Spinal cord (tissue), 10 donors: ENCODE data around the gene UQCRC1. TPM values are rescaled to one million over a fixed set of nuclear protein-coding genes. Genes with fewer than 3 reads are reported as not detected.

Experiments used
- DNase-seq, 6 donors: peaks; one replicate each; pipeline versions ENCODE4 v3.0.0 to v3.0.0-alpha.2; 2013 to 2015; ENCODE audit warnings: low spot score in 6 of 6, low read depth in 4 of 6
- H3K27ac ChIP-seq: one replicate; pipeline ENCODE4 v1.5.1; 2013; ENCODE audit warnings: low read depth, low read length, control low read depth
- H3K27me3 ChIP-seq: one replicate; pipeline ENCODE4 v1.6.1; 2013; ENCODE audit warnings: low read length; ENCODE audit not compliant: control insufficient read depth, insufficient read depth
- H3K36me3 ChIP-seq: one replicate; pipeline ENCODE4 v1.6.1; 2013; ENCODE audit warnings: low read length; ENCODE audit not compliant: control insufficient read depth, insufficient read depth
- H3K4me1 ChIP-seq: one replicate; pipeline ENCODE4 v1.6.1; 2013; ENCODE audit warnings: low read length; ENCODE audit not compliant: control insufficient read depth, insufficient read depth
- H3K4me3 ChIP-seq: one replicate; pipeline ENCODE4 v1.5.1; 2013; ENCODE audit warnings: low read depth, low read length, control low read depth
- H3K9me3 ChIP-seq: one replicate; pipeline ENCODE4 v1.6.1; 2013; ENCODE audit warnings: low read length; ENCODE audit not compliant: control insufficient read depth, insufficient read depth
- WGBS: methylation state at CpG from one replicate; pipeline ENCODE4 v1.1.5; 2013; ENCODE audit warnings: missing lambda C conversion rate; ENCODE audit not compliant: insufficient coverage; 5-methylcytosine and 5-hydroxymethylcytosine counted together
- long read RNA-seq, 4 donors: transcript quantifications; one replicate each; lab custom pipeline, GENCODE V29; 2026
- polyA plus RNA-seq, 2 donors: library from polyadenylated mRNA; unstranded; fragments of 120-200 nt; gene quantifications; one replicate each; pipeline ENCODE4 v1.2.1, GENCODE V29; 2013; ENCODE audit not compliant: insufficient read length in 2 of 2
- total RNA-seq, 2 donors: library from RNA; depleted of rRNA in 1 of 2; stranded (reverse); fragments of 120-200 nt in 1 of 2; fragments of >200 nt in 1 of 2; gene quantifications; one replicate each; pipeline versions ENCODE4 v1.2.3 to v1.2.4, GENCODE V29; 2013 to 2014
- donor health status: healthy.

Gene UQCRC1
- 100 to 1,000 TPM; 147 to 186 TPM for total RNA-seq
- 100 to 1,000 TPM; 268 to 286 TPM for polyA plus RNA-seq
- long read RNA-seq, donor 1, transcript UQCRC1-201 (13 exons, 1,985 nt), result major isoform, 88 of 120 reads
- long read RNA-seq, donor 1, partial matches to known transcripts, result 31 of 120 reads
- long read RNA-seq, donor 1, other reads (novel, unspliced or antisense), result 0 of 120 reads
- long read RNA-seq, donor 2, transcript UQCRC1-201 (13 exons, 1,985 nt), result major isoform, 38 of 50 reads
- long read RNA-seq, donor 2, partial matches to known transcripts, result 12 of 50 reads
- long read RNA-seq, donor 2, other reads (novel, unspliced or antisense), result 0 of 50 reads
- long read RNA-seq, donor 3, transcript UQCRC1-201 (13 exons, 1,985 nt), result major isoform, 34 of 64 reads
- long read RNA-seq, donor 3, partial matches to known transcripts, result 28 of 64 reads
- long read RNA-seq, donor 3, other reads (novel, unspliced or antisense), result 0 of 64 reads
- long read RNA-seq, donor 4, transcript UQCRC1-201 (13 exons, 1,985 nt), result major isoform, 66 of 99 reads
- long read RNA-seq, donor 4, partial matches to known transcripts, result 33 of 99 reads
- long read RNA-seq, donor 4, other reads (novel, unspliced or antisense), result 0 of 99 reads

DNA sequence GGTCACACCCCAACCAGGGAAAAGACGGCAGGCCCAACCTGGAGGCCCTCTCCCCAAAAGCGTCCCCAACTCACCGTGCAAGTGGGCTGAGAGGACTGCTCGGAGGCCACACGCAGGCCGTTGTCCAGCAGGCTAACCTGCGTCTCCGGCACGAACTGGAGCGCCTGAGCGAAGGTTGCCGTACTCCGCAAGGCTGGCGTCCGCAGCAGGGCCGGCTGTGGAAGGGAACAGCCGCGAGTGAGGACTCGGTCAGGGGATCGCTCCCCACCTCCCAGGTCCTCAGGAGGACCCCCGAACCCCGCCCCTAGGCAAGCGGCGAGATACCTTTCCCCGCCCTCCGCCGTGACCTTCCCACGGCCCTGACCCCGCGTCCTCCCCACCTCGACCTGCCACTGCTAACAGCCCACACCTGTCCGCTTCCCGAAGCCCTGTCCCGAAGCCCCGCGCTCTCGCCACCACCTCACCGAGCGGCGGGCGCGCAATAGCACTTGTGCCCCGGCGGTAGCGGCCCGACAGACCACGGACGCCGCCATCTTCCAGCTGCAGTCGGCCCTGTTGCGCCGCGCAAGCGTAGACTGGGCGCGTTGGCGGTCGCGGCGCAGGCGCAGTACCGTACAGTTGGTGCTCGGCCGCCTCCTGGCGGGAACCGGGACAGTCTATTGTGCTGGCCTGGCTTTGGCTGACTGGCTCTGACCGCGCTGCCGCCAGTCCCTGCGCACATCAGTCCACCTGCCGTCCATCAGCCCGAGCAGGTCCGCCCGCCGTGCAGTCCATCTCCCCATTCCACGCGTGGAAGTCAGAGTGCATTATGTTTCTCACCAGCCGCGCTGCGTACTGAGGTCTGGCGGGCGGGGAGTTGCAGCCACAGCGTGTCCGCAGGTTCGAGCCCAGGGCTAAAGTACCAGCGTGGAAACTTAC is at the start of gene UQCRC1:
Gene UQCRC1 (minus strand): TSS at position 559 of the 918 bp plus-strand sequence. CDS start 26 bp downstream, at position 533.
- under 1% methylated on average over 85 of the region's 86 CpGs for WGBS
- Histone ChIP-seq H3K4me1 (peaks cover 13% of the 10 kb centered on the region), H3K27ac (peak within 1 kb of the TSS; percentile 79), H3K27me3 (no peaks in the 10 kb centered on the region), H3K9me3 (no peaks in the 10 kb centered on the region), H3K36me3 (peaks cover 29% of the 10 kb centered on the region), H3K4me3 (peak within 1 kb of the TSS; percentile 99)
- DNase-seq, result peak; percentile 83 to 98 (median 88)

DNA sequence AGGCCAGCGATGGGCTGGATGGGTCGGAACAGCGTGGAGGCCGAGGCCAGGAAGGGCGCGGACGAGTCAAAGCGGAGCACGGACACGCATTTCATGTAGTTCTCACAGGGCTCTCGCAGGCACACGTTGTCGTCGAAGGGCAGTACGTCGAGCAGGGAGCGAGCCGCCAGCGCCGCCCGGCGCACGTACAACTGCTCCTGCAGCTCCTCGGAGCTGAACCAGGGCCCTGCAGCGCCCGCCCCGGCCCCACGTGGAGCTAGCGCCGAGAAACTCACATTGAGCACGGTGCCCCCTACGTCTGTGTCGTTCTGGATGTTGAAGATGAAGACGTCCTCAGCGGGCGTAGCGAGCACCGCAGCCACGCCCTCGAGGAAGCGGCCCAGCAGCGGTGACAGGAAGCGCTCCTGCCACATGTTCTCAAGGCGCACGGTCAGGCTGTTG is 47.4 kb upstream of the UQCRC1 start:
- peaks cover 46% of the 10 kb centered on the region for H3K4me1 ChIP-seq
- no peaks in the 10 kb centered on the region for H3K9me3 ChIP-seq
- DNase-seq, result no peak
- H3K36me3 ChIP-seq, result peaks cover 94% of the 10 kb centered on the region
- H3K27me3 ChIP-seq, result no peaks in the 10 kb centered on the region
- no peak overlapping the region for H3K27ac ChIP-seq
- WGBS, result 58% methylated on average over 45 of the region's 45 CpGs
- H3K4me3 ChIP-seq, result peak overlapping the region; percentile 27

DNA sequence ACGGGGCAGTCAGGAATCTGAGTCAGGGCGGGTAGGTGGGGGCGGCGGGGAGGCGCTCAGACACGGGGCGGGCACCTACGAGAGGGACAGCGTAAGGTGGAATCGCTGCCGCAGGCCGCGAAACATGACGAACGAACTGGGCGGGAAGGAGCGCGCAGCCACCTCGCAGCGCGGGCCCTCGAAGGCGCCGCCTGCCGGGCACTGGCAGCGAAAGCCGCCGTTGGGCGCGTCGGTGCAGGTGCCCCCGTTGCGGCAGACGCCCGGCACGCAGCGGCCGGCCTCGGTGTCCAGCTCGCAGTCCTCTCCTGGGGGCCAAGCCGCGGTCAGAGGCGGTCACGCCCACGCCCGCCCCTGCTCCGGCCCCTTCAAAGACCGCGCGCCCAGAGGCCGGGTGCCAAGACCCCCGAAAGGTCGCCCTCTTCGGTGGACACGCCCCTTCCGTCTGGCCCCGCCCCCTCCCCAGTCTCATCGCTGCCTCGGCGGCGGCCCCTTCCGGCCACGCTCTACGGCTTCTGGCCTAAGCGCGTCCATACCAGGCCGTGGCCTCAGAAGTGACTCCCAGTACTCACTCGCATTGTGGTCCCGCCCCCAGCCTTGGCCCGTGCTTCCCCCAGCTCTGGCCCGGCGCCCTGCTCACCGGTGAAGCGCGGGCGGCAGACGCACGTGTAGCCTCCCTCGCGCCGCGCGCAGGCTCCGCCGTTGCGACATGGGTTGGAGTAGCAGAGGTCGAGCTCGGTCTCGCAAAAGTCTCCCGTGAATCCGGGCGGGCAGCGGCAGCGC is 46.8 kb upstream of the UQCRC1 start:
- Histone ChIP-seq H3K27me3 (no peaks in the 10 kb centered on the region), H3K4me1 (peaks cover 40% of the 10 kb centered on the region), H3K27ac (no peak overlapping the region), H3K36me3 (peaks cover 97% of the 10 kb centered on the region), H3K9me3 (no peaks in the 10 kb centered on the region), H3K4me3 (peak overlapping the region; percentile 27)
- DNase-seq, result peak in 2 of 6 donors; percentile 68 to 76
- WGBS, result 5% methylated on average over 94 of the region's 94 CpGs

DNA sequence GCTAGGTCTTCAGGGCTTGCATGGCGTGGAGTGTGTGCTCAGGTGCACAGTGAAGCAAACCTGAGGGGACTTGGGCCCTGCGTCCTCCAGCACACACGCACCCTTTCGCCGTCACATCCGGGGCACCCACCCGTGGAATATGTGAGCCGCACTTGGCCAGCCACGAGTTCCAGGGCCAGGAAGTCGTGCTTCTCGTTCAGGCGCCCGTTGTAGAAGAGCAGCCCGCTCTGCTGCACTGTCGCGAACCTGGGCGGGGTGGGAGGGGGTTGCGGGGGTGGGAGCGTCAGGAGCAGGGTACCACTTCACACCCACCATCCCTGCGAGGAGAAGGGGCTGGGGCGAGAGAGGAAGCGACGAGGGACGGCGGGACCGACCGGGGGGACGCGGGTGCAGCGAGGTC is 46.2 kb upstream of the UQCRC1 start:
- no peak overlapping the region for H3K4me3 ChIP-seq
- DNase-seq, result no peak
- WGBS, result 36% methylated on average over 17 of the region's 30 CpGs
- peaks cover 34% of the 10 kb centered on the region for H3K4me1 ChIP-seq
- H3K36me3 ChIP-seq, result peaks cover 97% of the 10 kb centered on the region
- no peak overlapping the region for H3K27ac ChIP-seq
- H3K27me3 ChIP-seq, result no peaks in the 10 kb centered on the region
- no peaks in the 10 kb centered on the region for H3K9me3 ChIP-seq

DNA sequence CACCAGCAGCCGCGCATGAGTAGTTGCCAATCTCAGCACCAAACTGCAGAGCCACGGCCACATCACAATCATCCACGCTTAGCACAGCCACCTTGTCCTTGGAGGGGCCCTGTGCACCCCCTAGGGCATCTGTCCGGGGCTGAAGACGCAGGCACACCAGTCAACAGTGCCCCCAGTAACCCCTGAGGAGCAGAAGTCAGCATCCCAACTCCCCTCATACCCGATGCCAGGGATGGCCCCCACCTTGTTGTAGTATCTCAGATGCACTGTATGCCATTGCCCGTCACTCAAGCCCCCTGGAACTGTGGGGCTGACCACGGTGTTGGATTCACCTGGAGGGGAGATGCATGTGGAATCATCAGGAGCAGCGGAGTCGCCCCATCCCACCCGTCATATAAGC is 45.6 kb upstream of the UQCRC1 start:
- no peak for DNase-seq
- 93% methylated on average over 9 of the region's 12 CpGs for WGBS
- Histone ChIP-seq H3K4me3 (no peak overlapping the region), H3K27ac (no peak overlapping the region), H3K36me3 (peaks cover 97% of the 10 kb centered on the region), H3K4me1 (peaks cover 32% of the 10 kb centered on the region), H3K27me3 (no peaks in the 10 kb centered on the region), H3K9me3 (no peaks in the 10 kb centered on the region)

DNA sequence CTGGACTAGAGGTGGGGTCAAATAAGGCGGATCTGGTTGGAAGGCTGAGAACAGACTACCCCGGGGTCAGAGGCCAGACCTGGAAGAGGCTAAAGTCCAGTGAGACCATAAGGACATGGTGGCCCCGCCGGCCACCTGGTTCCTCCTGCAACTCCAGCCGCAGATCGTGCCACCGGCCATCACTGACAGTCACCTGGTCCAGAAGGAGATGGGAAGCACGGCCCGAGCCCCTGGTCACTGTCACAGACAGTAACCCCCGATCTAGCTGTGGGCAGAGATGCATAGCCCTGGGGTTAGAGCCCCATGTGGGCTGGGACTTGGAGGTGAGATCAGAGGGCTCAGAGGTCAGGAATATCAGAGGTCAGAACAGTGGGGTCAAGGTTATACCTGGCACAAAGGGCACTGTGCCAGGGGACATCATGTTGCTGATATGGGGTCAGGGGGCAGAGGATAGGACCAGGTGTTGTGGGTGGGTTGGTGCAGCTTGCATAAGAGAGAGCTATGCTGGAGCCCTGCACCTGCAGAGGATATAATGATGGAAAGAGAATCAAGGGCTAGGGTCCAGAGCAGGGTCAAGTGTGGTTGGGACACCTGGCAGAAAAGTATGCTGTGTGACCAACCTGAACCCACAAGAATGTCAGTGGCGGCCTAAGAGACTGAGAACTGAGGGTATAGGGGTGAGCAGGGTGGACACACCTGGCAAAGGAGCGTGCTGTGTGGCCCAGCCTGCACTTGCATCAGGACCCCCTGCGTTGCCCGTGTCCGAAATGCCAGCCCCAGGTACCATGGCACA is 43.7 kb upstream of the UQCRC1 start:
- H3K36me3 ChIP-seq, result peaks cover 96% of the 10 kb centered on the region
- H3K4me1 ChIP-seq, result peaks cover 26% of the 10 kb centered on the region
- H3K27ac ChIP-seq, result no peak overlapping the region
- no peaks in the 10 kb centered on the region for H3K9me3 ChIP-seq
- no peaks in the 10 kb centered on the region for H3K27me3 ChIP-seq
- DNase-seq, result no peak
- H3K4me3 ChIP-seq, result no peak overlapping the region
- 95% methylated on average over 14 of the region's 15 CpGs for WGBS

DNA sequence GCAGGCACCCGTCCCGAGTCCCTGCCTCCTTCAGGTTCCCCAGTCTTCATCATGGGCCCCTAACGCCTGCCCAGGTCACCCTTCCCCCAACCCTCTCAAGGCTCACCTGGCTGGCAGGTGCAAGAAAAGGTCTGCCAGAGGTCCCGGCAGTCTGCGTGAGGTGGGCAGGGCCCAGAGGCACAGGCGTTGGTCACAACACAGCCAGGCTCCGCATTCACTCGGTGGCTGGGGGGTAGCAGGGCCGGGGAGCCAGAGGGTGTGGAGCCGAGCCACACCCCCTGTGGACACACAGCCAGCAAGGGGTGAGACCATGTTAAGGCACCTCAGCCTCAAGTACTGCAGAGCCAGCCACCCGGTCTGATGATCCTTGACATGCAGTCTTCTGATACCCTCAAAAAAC is 42.3 kb upstream of the UQCRC1 start:
- no peak for DNase-seq
- Histone ChIP-seq H3K9me3 (no peaks in the 10 kb centered on the region), H3K27ac (no peak overlapping the region), H3K4me1 (peaks cover 15% of the 10 kb centered on the region), H3K4me3 (no peak overlapping the region), H3K27me3 (no peaks in the 10 kb centered on the region), H3K36me3 (peaks cover 93% of the 10 kb centered on the region)
- 86% methylated on average over 11 of the region's 11 CpGs for WGBS

DNA sequence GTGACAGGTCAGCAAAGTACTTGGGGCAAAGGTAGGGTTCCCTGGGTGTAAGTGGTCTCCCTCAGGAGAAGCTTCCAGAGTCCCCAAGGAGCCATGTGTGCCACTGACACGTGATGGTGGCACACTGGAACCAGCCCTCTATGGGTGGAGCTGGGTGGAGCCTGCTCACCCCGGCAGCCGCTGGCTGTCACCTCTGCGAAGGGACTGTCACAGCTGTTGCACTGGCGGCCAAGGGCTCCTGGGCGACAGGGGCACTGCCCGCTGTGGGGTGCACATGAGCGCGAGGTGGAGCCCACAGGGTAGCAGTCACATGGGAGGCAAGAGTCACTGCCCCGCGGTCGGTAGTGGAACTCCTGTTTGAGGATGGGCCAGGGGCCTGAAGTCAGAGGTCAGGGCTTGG is 41.3 kb upstream of the UQCRC1 start:
- H3K9me3 ChIP-seq, result no peaks in the 10 kb centered on the region
- H3K4me3 ChIP-seq, result no peak overlapping the region
- no peak for DNase-seq
- H3K27ac ChIP-seq, result no peak overlapping the region
- WGBS, result 89% methylated on average over 12 of the region's 12 CpGs
- H3K36me3 ChIP-seq, result peaks cover 93% of the 10 kb centered on the region
- H3K4me1 ChIP-seq, result peaks cover 5% of the 10 kb centered on the region
- no peaks in the 10 kb centered on the region for H3K27me3 ChIP-seq
